HFFc6 (cell line): Measurements from ENCODE around the gene WNT5A. TPM values are rescaled to one million over a fixed set of nuclear protein-coding genes. Genes with fewer than 3 reads are reported as not detected.

ENCODE experiments used
- DNase-seq: peaks from one replicate; pipeline ENCODE4 v3.0.0-alpha.2; 2018
- H3K27ac Mint-ChIP-seq: 2 replicates; pipeline ENCODE4 v1.8.0; 2020; ENCODE audit warnings: mild to moderate bottlenecking, mixed read lengths
- H3K27me3 Mint-ChIP-seq: 2 replicates; pipeline ENCODE4 v1.8.0; 2021; ENCODE audit warnings: mild to moderate bottlenecking, moderate library complexity, mixed read lengths; ENCODE audit not compliant: insufficient read depth
- H3K36me3 Mint-ChIP-seq: 2 replicates; pipeline ENCODE4 v1.8.0; 2021; ENCODE audit warnings: low read depth, mixed read lengths
- H3K4me1 Mint-ChIP-seq: 2 replicates; pipeline ENCODE4 v1.8.0; 2020; ENCODE audit warnings: low read depth, mixed read lengths
- H3K4me3 Mint-ChIP-seq: 2 replicates; pipeline ENCODE4 v1.8.0; 2020; ENCODE audit warnings: mild to moderate bottlenecking, moderate library complexity, mixed read lengths
- H3K9me3 Mint-ChIP-seq: 2 replicates; pipeline ENCODE4 v1.8.0; 2020; ENCODE audit warnings: mild to moderate bottlenecking, mixed read lengths
- long read RNA-seq: library from polyadenylated mRNA; unstranded; transcript quantifications from one replicate; pipeline ENCODE4 v2.0.0, GENCODE V29; 2019
- total RNA-seq, 6 experiments: library from RNA; stranded (reverse); fragmentation: NEBNext Ultra II Directional; extraction: Animal tissue kit (Norgen Biotek cat#: 25700); gene quantifications; 2 replicates in 1 of 6; 3 replicates in 5 of 6; pipeline ENCODE4 v1.2.3, GENCODE V29; 2021
- TF ChIP-seq, protein P1 (sequence below): fragments of 200-600 bp; sonication (generic); IDR thresholded peaks from 2 replicates; pipeline ENCODE4 v1.5.0; 2021; ENCODE audit warnings: antibody characterized with exemption, mild to moderate bottlenecking

Gene WNT5A
- total RNA-seq: 100 to 1,000 TPM; 240 to 387 (median 256) TPM
- long read RNA-seq, full-length matches to known transcripts: 37 of 236 reads
- long read RNA-seq, partial matches to known transcripts: 62 of 236 reads
- long read RNA-seq, other reads (novel, unspliced or antisense): 137 of 236 reads

DNA sequence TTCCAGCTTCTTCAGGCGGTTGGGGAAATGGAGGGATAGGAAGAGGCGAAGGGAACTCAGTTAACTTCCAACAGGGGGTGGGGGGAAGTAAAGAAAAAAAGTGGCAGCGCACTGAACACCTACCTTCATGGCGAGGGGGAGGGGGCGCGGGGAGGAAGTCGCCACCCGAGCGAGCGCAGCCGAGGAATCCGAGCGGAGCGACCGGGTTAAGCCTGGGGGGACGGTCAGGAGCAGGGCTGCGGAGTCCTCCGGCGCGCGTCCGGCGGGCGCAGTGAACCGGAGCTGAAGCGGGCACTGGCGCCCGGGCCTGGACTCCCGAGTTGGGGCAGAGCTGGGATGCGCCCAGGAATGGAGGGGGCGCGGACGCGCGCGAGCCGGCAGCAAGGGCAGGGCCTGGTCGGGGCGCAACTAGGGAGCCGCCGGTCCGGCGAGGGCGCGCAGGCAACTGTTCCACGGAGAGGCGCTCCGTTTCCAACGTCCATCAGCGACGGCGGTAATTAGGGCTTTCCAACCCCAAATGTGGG, at the start of gene WNT5A:
Gene WNT5A (minus strand): TSS at position 450 of the 524 bp plus-strand sequence. CDS start 321 bp downstream, at position 129.
- Mint-ChIP-seq H3K9me3 (no peaks in the 10 kb centered on the region), H3K27ac (peak within 1 kb of the TSS; percentile 97), H3K4me1 (peaks cover 56% of the 10 kb centered on the region), H3K27me3 (peaks cover 14% of the 10 kb centered on the region), H3K4me3 (peak within 1 kb of the TSS; percentile 98), H3K36me3 (peaks cover 28% of the 10 kb centered on the region)
- TF ChIP-seq, protein P1, sequence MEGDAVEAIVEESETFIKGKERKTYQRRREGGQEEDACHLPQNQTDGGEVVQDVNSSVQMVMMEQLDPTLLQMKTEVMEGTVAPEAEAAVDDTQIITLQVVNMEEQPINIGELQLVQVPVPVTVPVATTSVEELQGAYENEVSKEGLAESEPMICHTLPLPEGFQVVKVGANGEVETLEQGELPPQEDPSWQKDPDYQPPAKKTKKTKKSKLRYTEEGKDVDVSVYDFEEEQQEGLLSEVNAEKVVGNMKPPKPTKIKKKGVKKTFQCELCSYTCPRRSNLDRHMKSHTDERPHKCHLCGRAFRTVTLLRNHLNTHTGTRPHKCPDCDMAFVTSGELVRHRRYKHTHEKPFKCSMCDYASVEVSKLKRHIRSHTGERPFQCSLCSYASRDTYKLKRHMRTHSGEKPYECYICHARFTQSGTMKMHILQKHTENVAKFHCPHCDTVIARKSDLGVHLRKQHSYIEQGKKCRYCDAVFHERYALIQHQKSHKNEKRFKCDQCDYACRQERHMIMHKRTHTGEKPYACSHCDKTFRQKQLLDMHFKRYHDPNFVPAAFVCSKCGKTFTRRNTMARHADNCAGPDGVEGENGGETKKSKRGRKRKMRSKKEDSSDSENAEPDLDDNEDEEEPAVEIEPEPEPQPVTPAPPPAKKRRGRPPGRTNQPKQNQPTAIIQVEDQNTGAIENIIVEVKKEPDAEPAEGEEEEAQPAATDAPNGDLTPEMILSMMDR: no peak; the same call in 1 of the 2 replicates
- DNase-seq: no peak

GRCh38 chr3:55534876-55535275, 47.8 kb upstream of the WNT5A start:
- DNase-seq: no peak
- Mint-ChIP-seq H3K27ac (no peak overlapping the region), H3K4me3 (no peak overlapping the region), H3K4me1 (peaks cover 10% of the 10 kb centered on the region; the same call in 1 of the 2 replicates), H3K27me3 (peaks cover 20% of the 10 kb centered on the region), H3K36me3 (no peaks in the 10 kb centered on the region), H3K9me3 (no peaks in the 10 kb centered on the region)
- TF ChIP-seq, protein P1: no peak

DNA sequence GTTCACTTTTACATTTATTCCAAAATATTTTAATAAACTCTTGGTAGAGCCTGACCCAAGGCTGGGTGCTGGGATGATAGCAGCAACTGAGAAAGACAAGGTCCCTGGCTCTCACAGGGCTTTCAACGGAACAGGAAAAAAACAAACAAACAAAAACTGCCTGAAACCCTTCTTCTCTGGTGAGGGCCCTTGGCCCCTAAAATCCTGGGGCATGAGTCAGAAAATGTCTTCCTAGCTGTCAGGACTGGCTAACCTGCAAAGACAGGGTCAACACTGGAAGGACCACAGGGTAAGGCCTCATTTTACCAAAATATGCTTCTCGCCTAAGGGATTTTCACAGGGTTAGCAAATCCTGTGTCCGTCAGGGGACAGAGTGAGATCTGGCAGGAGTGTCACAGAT, 45.7 kb upstream of the WNT5A start:
- no peaks in the 10 kb centered on the region for H3K36me3 Mint-ChIP-seq
- H3K4me1 Mint-ChIP-seq: peaks cover 10% of the 10 kb centered on the region; the same call in 1 of the 2 replicates
- H3K27me3 Mint-ChIP-seq: peaks cover 16% of the 10 kb centered on the region

DNA sequence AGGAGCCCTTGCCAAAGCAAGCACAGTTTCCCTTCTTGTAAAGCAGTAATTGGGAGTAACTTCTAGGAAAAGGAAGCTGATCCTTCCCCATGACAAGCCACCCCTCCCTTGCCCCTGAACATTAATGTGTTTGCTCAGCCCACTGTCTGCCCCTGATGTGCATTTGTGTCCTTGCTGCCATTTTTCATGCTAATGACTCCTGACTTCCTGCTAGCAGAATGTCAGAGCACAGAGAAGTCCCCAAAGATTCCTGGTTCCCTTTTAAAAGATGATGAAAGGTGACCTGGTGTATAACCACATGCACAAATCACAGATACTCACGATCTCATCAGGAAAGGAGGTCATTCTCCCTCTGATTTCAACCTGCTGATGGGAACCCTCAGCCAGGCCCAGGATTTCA, 44.2 kb upstream of the WNT5A start:
- Mint-ChIP-seq H3K27ac (no peak overlapping the region), H3K4me1 (peaks cover 10% of the 10 kb centered on the region; the same call in 1 of the 2 replicates), H3K4me3 (no peak overlapping the region), H3K27me3 (peaks cover 11% of the 10 kb centered on the region), H3K9me3 (no peaks in the 10 kb centered on the region), H3K36me3 (no peaks in the 10 kb centered on the region)
- DNase-seq: no peak
- TF ChIP-seq, protein P1: no peak

More for the DNA sequence above, 45.7 kb upstream of the WNT5A start:
- TF ChIP-seq, protein P1: no peak
- Mint-ChIP-seq H3K4me3 (no peak overlapping the region), H3K27ac (no peak overlapping the region), H3K9me3 (no peaks in the 10 kb centered on the region)
- DNase-seq: no peak

DNA sequence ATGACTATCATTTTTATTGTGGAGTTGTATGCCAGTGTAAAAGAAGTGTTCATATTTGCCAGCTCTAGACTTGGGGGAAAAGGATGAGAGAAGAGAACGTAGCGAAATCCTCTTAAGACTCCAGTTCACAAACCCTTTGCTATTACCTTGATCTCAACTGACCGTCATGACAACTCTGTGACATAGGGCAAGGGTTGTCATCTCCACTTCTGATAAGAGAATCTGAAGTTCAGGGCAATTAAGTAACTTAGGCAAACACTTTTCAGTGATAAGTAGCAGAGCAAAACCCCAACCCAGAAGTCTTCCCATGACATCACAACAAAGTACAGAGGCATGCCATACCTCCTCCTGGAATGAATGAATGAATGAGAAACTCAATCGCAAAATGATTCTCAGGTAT, 40.3 kb upstream of the WNT5A start:
- H3K27me3 Mint-ChIP-seq: peaks cover 11% of the 10 kb centered on the region
- TF ChIP-seq, protein P1: no peak
- no peak overlapping the region for H3K4me3 Mint-ChIP-seq
- no peak overlapping the region for H3K27ac Mint-ChIP-seq
- no peaks in the 10 kb centered on the region for H3K9me3 Mint-ChIP-seq
- no peak for DNase-seq
- H3K4me1 Mint-ChIP-seq: peaks cover 19% of the 10 kb centered on the region
- H3K36me3 Mint-ChIP-seq: no peaks in the 10 kb centered on the region
